HG03521 (cell line): ENCODE data around the gene NEUROD1.

Source experiments
- ATAC-seq: cut with Tn5 transposase; IDR thresholded peaks from one replicate; pipeline ENCODE4 v1.9.1; 2021; ENCODE audit warnings: mild to moderate bottlenecking, moderate library complexity; ENCODE audit not compliant: unreplicated experiment

Gene NEUROD1

GRCh38 chr2:181680937-181681811, 857 bp upstream of the NEUROD1 start:
- no peak for ATAC-seq

DNA sequence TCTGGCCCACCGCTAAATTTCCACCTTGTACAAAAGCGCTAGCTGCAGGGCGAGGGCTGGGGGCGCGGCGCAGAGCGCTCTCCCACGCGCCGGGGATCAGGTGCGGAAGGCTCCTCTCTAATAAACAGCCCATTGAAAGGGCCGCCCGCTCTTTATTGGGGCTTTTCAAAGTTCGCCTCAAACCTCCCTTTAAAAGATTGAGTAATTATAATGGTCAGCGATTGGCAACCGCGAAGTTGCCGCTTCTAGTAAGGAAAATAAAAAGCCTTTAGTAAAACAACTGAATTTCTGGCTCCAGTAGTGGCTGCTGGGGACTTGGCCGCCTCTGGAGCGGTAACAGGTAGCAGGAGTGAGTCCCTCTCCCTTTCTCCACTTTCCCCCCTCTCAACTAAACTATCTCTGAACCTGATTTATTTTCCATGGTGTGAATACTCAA, 755 bp downstream of the NEUROD1 start:
- ATAC-seq: no peak

DNA sequence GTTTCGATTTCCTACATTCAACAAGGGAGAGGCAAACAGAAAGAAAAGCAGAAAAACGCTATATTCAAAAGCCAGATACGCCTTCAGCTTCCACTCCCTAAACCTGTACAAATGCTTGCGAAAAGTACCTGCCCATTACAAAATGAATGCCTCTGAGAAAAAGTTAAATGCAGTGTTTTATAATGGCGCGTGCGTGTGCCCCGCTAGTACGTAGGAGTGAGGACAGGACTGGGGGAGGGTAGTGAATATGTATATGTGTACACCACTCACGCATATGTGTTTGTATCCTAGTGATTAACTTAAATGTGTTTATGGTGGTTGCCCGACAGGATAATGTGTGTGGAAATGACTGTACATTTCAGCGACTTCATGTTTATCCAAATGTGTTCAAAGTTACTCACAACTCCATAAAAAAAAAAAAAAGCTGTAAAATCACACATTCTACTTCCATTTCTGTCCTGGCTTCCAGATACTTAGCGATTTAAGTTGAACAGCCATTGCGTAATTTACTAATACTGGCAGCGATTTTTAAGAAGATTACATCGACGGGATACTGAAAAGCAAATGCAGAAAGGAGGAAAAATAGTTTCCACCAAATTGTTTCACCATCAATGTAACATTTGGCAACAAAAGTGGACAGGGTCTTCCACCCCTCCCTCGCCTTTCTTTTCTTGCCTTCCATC, 1.3 kb downstream of the NEUROD1 start:
- no peak for ATAC-seq

GRCh38 chr2:181677912-181678586, 2.3 kb downstream of the NEUROD1 start:
- ATAC-seq: no peak

GRCh38 chr2:181675254-181675653, 5.1 kb downstream of the NEUROD1 start:
- no peak for ATAC-seq

GRCh38 chr2:181674461-181674860, 5.9 kb downstream of the NEUROD1 start:
- no peak for ATAC-seq

DNA sequence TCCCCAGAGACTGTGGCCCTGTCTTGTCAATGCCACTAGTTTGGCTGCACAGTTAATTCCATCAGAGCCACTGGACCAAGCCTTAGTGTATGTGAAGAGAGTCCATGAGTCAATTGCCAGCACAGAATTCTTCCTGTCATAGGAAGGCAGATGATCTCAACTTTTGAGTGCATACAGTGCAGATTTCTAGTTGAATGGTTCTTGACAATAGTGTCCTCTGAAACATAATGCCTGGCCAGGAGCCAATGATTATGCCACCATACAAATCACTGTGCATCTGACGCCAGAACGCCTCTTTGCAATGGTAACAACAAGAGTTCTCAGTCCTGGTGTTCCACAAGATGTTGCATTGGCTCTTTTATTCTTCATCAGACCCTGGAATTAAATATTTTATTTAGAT, 7.1 kb downstream of the NEUROD1 start:
- ATAC-seq: no peak

- ATAC-seq: no peak
Observed at GRCh38 chr2:181672255-181673008, 7.9 kb downstream of the NEUROD1 start.

GRCh38 chr2:181670632-181671031, 9.7 kb downstream of the NEUROD1 start:
- ATAC-seq: no peak

DNA sequence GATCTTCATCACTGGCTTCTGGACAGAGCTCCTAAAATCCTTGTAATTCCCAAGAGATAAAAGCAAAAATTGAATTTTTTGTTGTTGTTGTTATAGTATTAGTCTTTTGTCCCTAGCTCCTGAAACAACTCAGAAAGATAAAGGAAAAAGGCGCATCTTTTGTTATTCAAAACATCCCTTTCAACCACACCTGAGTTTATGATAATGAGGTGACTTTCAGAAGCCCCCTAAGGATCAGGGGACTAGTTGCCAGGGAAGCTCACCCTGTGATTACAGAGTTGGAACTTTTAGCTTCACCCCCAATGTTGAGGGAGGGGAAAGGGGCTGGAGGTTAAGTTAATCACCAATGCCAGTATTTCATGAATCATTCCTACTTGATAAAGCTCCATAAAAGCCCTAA, 13.1 kb downstream of the NEUROD1 start:
- no peak for ATAC-seq

DNA sequence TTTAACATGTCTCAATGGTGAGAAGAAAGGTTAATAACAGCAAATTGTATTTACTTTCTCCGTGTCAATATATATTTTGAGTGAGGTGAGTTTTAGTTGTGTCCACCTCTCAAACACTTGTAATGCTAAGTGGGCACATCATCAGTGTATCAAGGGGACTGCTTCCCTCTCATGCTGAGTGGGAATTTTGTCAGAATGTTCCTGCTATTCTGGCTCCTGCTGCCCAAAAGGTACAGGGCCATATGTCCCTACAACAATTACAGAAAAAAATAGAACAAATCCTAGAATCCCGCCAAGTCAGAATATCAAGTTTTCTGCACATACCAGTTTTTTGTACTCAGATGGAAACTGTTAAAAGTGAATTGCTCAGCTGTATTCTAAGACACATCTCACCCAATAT, 18.0 kb downstream of the NEUROD1 start:
- ATAC-seq: no peak

DNA sequence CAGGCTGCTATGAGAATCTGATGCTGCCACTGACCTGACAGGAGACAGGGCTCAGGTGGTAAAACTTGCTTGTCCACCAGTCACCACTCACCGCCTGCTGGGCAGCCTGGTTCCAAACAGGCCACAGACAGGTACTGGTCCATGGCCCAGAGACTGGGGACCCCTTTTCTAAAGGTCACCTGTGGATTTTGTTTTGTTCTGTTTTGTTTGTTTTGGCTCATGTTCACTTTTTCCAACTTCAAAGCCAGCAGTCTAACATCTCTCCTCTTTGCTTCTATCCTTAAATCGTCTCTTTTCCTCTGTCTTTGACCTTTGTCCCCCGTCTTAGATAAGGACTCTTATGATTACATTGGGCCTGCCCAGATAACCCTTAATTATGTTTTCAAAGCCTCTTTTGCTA, 20.1 kb downstream of the NEUROD1 start:
- no peak for ATAC-seq

DNA sequence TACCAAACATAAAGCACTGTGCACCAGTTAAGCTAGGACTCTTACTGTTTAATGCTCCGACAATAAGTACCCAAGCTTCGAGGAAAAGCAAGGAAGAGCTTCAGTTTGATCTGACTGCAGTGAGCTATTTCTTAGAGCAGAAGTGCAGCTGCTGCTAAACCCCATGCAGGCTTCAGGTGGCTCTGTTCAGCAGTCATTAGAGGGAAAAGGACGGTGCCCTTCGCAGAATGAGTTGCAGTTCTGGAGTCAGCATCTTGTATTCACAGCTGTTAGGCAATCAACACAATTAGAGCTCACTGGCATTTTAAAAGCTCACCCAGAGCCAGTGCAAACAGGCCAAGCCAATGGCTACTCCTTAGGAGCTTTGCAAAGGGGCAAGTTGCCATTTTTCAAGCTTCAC, 21.9 kb downstream of the NEUROD1 start:
- ATAC-seq: no peak

DNA sequence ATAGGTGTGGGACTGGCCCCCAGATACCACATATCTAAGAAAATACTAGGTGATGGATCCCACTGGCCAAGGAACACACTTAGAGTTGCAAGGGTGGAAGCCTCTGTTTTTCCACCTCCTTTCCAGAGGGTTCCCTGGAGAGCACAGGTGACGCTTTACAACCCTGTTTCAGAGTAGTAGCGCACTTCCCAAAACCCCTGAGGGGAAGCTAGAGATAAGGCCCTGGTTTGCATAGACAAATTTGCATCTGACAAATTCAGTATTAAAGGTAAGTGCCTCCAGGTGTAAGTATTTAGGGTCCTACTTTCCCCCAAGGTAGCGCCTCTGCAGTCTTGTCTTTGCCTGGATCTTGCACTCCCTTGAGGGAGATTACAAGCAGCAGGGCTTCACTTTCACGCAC, 22.9 kb downstream of the NEUROD1 start:
- no peak for ATAC-seq

GRCh38 chr2:181656450-181657291, 23.6 kb downstream of the NEUROD1 start, which contains the start of gene CERKL:
Gene CERKL (minus strand): TSS chr2:181657105. CDS start chr2:181657006, 99 bp downstream.
- ATAC-seq: peak; percentile 72

DNA sequence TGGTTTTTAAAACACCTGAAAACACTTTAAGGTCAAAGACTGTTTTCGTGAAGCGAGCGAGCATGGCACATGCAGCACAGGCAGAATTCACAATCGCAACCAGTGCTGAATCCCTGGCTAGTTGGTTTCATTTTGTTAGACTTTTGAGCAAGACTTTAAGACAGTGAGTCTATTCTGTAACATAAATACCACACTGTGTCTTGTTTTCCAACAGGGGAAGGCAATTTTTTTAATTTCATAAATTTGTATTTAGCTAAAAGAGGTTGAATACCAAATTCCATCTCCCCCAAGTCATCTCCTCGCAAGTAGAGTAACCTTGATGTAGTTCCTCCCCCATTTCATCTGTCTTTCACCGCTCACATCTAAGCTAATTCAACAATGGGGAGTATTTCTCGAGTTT, 24.8 kb downstream of the NEUROD1 start:
- ATAC-seq: no peak

GRCh38 chr2:181649436-181649979, 30.8 kb downstream of the NEUROD1 start:
- no peak for ATAC-seq

- ATAC-seq: no peak
Observed at GRCh38 chr2:181648478-181649155, 31.7 kb downstream of the NEUROD1 start.

DNA sequence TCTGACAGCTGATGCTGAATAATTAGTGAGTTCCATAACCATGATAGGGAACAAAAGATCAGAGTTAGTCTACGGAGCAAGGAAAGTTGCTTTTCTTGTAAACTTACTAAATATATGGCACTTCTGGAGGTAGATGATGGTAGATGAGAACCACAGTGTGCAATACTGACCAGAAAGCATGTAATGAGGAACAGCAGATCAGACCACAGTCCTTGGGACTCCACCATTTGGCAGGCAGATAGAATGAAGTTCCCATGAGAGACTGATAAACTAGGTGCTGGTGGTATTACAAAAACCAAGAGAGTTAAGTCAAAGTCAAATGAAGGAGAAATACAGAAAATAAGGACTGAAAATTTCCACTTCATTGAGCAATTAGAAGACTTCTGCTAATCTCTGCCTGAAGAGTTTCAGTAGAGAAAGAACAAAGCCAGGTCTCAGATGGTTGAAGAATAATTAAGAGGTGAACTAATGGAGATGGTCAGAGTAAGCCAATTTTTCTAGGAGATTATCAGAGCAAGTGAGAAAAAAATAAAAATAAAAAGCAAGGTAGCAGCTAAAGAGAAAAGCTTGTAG, 33.8 kb downstream of the NEUROD1 start:
- ATAC-seq: no peak
